HL-60 (cell line): ENCODE measurements around the gene MMP20.

ENCODE experiments used
- CTCF ChIP-seq: IDR thresholded peaks from one replicate; pipeline ENCODE4 v1.5.1; 2011; ENCODE audit warnings: low read length, control low read depth, inconsistent platforms; ENCODE audit not compliant: insufficient read depth
- GABPA ChIP-seq: IDR thresholded peaks from 2 replicates; pipeline ENCODE4 v1.6.1; 2012; ENCODE audit warnings: low read depth
- REST ChIP-seq: IDR thresholded peaks from 2 replicates; pipeline ENCODE4 v1.6.1; 2012; ENCODE audit warnings: low read depth; ENCODE audit not compliant: insufficient replicate concordance

- no peak for TF ChIP-seq CTCF
- no peak for TF ChIP-seq REST
- TF ChIP-seq GABPA: no peak
Measured at GRCh38 chr11:102622258-102622657, 2.9 kb downstream of the MMP20 start.
